GM12892 (cell line): ENCODE measurements around the gene ZFX.

Experiments used
- POLR2A ChIP-seq: IDR thresholded peaks from 2 replicates; pipeline ENCODE4 v1.6.1; 2011; ENCODE audit warnings: low read depth, low read length, control low read depth
- POLR2AphosphoS5 ChIP-seq: IDR thresholded peaks from 2 replicates; pipeline ENCODE4 v1.6.1; 2011; ENCODE audit warnings: low read depth, low read length, control low read depth

DNA sequence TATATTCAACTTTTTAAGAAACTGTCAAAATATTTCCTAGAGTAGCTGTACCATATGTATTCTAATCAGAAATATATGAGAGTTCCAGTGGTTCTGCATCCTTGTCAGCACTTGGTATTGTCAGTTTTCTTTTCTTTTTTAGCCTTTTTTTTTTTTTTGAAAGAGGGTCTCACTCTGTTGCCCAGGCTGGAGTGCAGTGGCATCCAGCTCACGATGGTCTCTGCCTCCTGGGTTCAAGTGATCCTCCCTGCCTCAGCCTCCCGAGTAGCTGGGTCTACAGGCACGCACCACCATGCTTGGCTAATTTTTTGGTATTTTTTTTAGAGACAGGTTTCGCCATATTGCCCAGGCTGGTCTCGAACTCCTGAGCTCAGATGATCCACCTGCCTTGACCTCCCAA is 79.1 kb downstream of the ZFX start:
- no peak for TF ChIP-seq POLR2A
- no peak for TF ChIP-seq POLR2AphosphoS5
